ENCODE measurements around the gene TSEN15. TPM values are rescaled to one million over a fixed set of nuclear protein-coding genes. Genes with fewer than 3 reads are reported as not detected.
"Not testable (repeated sequence)": the region's sequence is repeated elsewhere in the genome, so short reads cannot be mapped to it uniquely, and the experiment has no call there.

TSEN15 gene
- total RNA-seq, 4 donors from 2014 or later, result 14.8 to 24.7 (median 21.3) TPM

DNA sequence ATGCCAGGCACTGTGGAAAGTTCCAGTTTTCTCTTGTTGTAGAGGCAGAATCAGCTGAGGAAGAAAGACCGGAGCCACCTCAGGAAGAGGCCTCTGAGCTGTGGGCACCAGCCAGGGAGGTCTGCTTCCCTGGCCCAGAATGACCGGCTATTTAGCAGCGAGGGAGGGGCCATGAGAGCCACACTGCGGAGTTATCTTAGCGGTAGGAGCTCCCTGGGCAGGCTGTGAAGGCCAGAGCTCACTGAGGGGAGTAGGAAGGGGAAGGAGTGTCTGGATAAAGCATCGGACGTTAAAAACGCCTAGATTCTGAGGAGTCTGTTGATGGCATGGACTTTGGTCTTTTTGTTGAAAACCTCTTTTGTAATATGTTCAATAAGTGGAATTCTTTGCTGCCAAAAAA is 36.5 kb downstream of the TSEN15 start:
- Histone ChIP-seq H3K27me3 (no peaks in the 10 kb centered on the region), H3K4me1 (no peaks in the 10 kb centered on the region), H3K4me3 (no peak overlapping the region), H3K9me3 (no peaks in the 10 kb centered on the region), H3K36me3 (no peaks in the 10 kb centered on the region), H3K27ac (no peak overlapping the region)
- no peak for DNase-seq (ENCODE audit: low spot score in 2 of 2)
- TF ChIP-seq POLR2A (IDR thresholded peaks at IDR 0.05), result no peak
- TF ChIP-seq EP300 (IDR thresholded peaks at IDR 0.05), result no peak
- no peak for TF ChIP-seq POLR2AphosphoS5 (IDR thresholded peaks at IDR 0.05)
- TF ChIP-seq, protein P1, sequence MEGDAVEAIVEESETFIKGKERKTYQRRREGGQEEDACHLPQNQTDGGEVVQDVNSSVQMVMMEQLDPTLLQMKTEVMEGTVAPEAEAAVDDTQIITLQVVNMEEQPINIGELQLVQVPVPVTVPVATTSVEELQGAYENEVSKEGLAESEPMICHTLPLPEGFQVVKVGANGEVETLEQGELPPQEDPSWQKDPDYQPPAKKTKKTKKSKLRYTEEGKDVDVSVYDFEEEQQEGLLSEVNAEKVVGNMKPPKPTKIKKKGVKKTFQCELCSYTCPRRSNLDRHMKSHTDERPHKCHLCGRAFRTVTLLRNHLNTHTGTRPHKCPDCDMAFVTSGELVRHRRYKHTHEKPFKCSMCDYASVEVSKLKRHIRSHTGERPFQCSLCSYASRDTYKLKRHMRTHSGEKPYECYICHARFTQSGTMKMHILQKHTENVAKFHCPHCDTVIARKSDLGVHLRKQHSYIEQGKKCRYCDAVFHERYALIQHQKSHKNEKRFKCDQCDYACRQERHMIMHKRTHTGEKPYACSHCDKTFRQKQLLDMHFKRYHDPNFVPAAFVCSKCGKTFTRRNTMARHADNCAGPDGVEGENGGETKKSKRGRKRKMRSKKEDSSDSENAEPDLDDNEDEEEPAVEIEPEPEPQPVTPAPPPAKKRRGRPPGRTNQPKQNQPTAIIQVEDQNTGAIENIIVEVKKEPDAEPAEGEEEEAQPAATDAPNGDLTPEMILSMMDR (IDR thresholded peaks at IDR 0.05), result no peak
- WGBS, result 88% methylated on average over 8 of the region's 8 CpGs

DNA sequence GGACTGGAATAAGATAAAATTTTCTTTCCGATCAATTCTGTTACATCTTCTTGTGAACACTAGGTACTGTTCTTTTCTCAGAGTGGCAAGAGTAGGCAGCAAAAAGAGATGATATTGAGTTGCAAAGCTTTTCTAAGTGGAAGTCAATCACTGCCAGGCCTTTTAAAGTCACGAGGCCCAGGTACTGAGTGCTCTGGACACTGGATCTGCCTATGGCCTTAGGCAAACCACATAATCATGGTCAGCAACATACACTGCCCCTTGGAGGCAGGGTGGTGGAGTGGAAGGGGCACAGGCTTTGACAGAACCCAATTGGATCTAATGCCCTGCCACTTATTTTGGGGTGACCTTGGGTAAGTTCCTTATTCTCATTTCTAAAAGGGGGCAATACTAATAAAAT is 41.5 kb downstream of the TSEN15 start:
- H3K36me3 ChIP-seq, result no peaks in the 10 kb centered on the region
- no peaks in the 10 kb centered on the region for H3K9me3 ChIP-seq
- no peaks in the 10 kb centered on the region for H3K4me1 ChIP-seq
- H3K4me3 ChIP-seq, result no peak overlapping the region
- H3K27me3 ChIP-seq, result no peaks in the 10 kb centered on the region
- 95% methylated on average over 2 of the region's 2 CpGs for WGBS
- TF ChIP-seq, protein P1 (IDR thresholded peaks at IDR 0.05), result no peak
- TF ChIP-seq EP300 (IDR thresholded peaks at IDR 0.05), result no peak
- TF ChIP-seq POLR2A (IDR thresholded peaks at IDR 0.05), result no peak
- no peak for TF ChIP-seq POLR2AphosphoS5 (IDR thresholded peaks at IDR 0.05)
- DNase-seq (ENCODE audit: low spot score in 2 of 2), result no peak
- H3K27ac ChIP-seq, result no peak overlapping the region

DNA sequence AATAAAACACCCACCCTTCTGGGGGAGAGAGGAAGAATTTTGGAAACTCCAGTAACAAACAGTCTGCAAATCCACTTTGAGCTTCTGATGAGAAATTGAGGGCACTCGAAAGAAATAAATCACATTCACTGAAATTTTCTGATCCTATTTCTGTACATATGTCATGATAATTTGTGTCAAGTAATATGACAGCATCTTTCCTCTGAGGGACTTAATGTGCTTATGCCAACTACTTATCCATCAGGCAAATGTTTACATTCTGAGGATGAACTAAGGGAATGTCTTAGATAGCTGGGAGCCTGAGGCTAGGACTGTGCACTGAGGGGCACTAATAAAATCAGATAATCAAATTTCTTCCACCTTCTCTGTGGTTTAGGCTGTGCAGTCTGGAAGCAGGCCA is 44.5 kb downstream of the TSEN15 start:
- no peak for DNase-seq (ENCODE audit: low spot score in 2 of 2)
- H3K4me3 ChIP-seq, result no peak overlapping the region
- H3K36me3 ChIP-seq, result no peaks in the 10 kb centered on the region
- TF ChIP-seq EP300 (IDR thresholded peaks at IDR 0.05) (no peak), POLR2A (IDR thresholded peaks at IDR 0.05) (no peak), POLR2AphosphoS5 (IDR thresholded peaks at IDR 0.05) (no peak)
- TF ChIP-seq, protein P1 (IDR thresholded peaks at IDR 0.05), result no peak
- no peaks in the 10 kb centered on the region for H3K4me1 ChIP-seq
- H3K9me3 ChIP-seq, result no peaks in the 10 kb centered on the region
- no peaks in the 10 kb centered on the region for H3K27me3 ChIP-seq
- WGBS, result 94% methylated on average over 1 of the region's 1 CpG
- H3K27ac ChIP-seq, result no peak overlapping the region

DNA sequence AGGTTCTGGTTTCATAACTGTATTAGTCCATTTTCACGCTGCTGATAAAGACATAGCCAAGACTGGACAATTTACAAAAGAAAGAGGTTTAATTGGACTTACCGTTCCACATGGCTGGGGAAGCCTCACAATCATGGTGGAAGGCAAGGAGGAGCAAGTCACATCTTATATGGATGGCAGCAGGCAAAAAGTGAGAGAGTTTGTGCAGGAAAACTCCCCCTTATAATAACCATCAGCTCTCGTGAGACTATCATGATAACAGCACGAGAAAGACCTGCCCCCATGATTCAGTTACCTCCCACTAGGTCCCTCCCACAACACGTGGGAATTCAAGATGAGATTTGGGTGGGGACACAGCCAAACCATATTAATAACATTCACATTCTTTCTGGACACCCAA is 45.0 kb downstream of the TSEN15 start:
- DNase-seq (ENCODE audit: low spot score in 2 of 2); H3K27me3 ChIP-seq; H3K27ac ChIP-seq; H3K4me1 ChIP-seq; H3K9me3 ChIP-seq; H3K4me3 ChIP-seq; H3K36me3 ChIP-seq: not testable (repeated sequence)
- 91% methylated on average over 5 of the region's 5 CpGs for WGBS

DNA sequence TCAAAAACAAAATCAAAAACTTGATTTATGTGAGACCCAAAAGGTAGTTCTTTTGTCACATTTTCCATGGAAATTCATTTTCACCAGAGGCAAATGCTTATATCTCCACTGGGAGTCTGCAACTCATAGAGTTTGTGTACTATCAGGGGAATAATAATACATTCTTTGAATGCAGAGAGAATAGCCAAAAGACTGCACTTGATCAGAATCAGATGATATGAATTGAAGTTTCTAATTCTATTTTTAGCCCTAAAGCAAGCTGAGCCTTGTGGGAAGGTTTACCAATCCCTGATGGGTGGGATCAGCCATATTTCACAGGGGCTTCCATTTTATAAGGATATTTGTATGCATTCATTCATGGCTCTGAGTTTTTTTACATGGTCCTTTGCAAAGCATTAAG is 49.6 kb downstream of the TSEN15 start:
- TF ChIP-seq POLR2AphosphoS5 (IDR thresholded peaks at IDR 0.05) (no peak), POLR2A (IDR thresholded peaks at IDR 0.05) (no peak), EP300 (IDR thresholded peaks at IDR 0.05) (no peak)
- TF ChIP-seq, protein P1 (IDR thresholded peaks at IDR 0.05), result no peak
- no peaks in the 10 kb centered on the region for H3K36me3 ChIP-seq
- DNase-seq (ENCODE audit: low spot score in 2 of 2), result no peak
- H3K4me3 ChIP-seq, result no peak overlapping the region
- H3K4me1 ChIP-seq, result no peaks in the 10 kb centered on the region
- no peaks in the 10 kb centered on the region for H3K27me3 ChIP-seq
- H3K9me3 ChIP-seq, result no peaks in the 10 kb centered on the region
- H3K27ac ChIP-seq, result no peak overlapping the region

DNA sequence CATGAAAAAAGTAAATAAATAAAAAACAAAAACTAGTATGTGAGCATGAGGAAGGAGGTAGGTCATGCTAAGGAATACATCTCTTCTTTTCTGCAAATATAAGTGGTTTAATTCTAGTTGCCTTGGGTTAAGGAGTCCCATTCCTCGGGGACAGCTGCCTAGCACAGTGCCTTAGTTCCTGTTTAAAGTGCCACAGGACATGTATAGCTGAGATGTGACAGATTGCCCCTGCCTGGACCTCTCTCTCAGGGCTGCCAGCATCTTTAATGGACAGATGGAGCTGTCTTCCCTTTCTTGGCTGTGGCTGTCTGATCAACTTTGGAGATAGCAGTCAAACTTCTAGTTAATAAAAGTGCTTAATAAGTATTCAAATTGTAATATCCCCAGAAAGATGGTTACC is 50.0 kb downstream of the TSEN15 start:
- H3K36me3 ChIP-seq, result no peaks in the 10 kb centered on the region
- TF ChIP-seq, protein P1 (IDR thresholded peaks at IDR 0.05), result no peak
- TF ChIP-seq POLR2A (IDR thresholded peaks at IDR 0.05) (no peak), EP300 (IDR thresholded peaks at IDR 0.05) (no peak), POLR2AphosphoS5 (IDR thresholded peaks at IDR 0.05) (no peak)
- DNase-seq (ENCODE audit: low spot score in 2 of 2), result no peak
- H3K4me3 ChIP-seq, result no peak overlapping the region
- no peaks in the 10 kb centered on the region for H3K27me3 ChIP-seq
- H3K4me1 ChIP-seq, result no peaks in the 10 kb centered on the region
- 48% methylated on average over 1 of the region's 1 CpG for WGBS
- H3K9me3 ChIP-seq, result no peaks in the 10 kb centered on the region
- no peak overlapping the region for H3K27ac ChIP-seq

All from suprapubic skin (tissue), 4 donors.